MM.1S (cell line): Measurements from ENCODE around the gene DPM1.

Source experiments
- DNase-seq: peaks from one replicate; pipeline ENCODE4 v3.0.0-alpha.2; 2015
- H2AFZ ChIP-seq: fragments of 300-600 bp; sonication (generic); 2 replicates; pipeline ENCODE4 v1.6.0; 2016; ENCODE audit warnings: antibody characterized with exemption, low read length
- H3F3A ChIP-seq: fragments of 300-600 bp; sonication (generic); 2 replicates; pipeline ENCODE4 v1.6.1; 2016; ENCODE audit warnings: mild to moderate bottlenecking, antibody characterized with exemption, low read length, moderate library complexity, mixed read lengths; ENCODE audit not compliant: insufficient read depth
- H3K27ac ChIP-seq: fragments of 300-600 bp; sonication (generic); 2 replicates; pipeline ENCODE4 v1.5.1; 2016; ENCODE audit warnings: mild to moderate bottlenecking, low read length
- H3K27me3 ChIP-seq: fragments of 300-600 bp; sonication (generic); replicated peaks from 2 replicates; pipeline ENCODE4 v1.6.0; 2016; ENCODE audit warnings: low read length; ENCODE audit not compliant: insufficient read depth
- H3K36me3 ChIP-seq: fragments of 300-600 bp; sonication (generic); replicated peaks from 2 replicates; pipeline ENCODE4 v1.6.1; 2016; ENCODE audit warnings: mild to moderate bottlenecking, low read length, mixed read lengths; ENCODE audit not compliant: insufficient read depth
- H3K4me1 ChIP-seq: fragments of 300-600 bp; sonication (generic); 2 replicates; pipeline ENCODE4 v1.6.1; 2016; ENCODE audit warnings: low read length, mixed read lengths
- H3K4me2 ChIP-seq: fragments of 300-600 bp; sonication (generic); 2 replicates; pipeline ENCODE4 v1.6.0; 2016; ENCODE audit warnings: low read depth, low read length
- H3K4me3 ChIP-seq: fragments of 300-600 bp; sonication (generic); 2 replicates; pipeline ENCODE4 v1.5.1; 2016; ENCODE audit warnings: low read length, mixed read lengths
- H3K79me2 ChIP-seq: fragments of 300-600 bp; sonication (generic); 2 replicates; pipeline ENCODE4 v1.6.1; 2016; ENCODE audit warnings: mixed run types, low read length, mixed read lengths
- H3K9ac ChIP-seq: fragments of 300-600 bp; sonication (generic); 2 replicates; pipeline ENCODE4 v1.6.1; 2016; ENCODE audit warnings: low read length, mixed read lengths
- H3K9me2 ChIP-seq: fragments of 300-600 bp; sonication (generic); replicated peaks from 2 replicates; pipeline ENCODE4 v1.6.1; 2016; ENCODE audit warnings: mild to moderate bottlenecking, low read length, mixed read lengths; ENCODE audit not compliant: insufficient read depth
- H3K9me3 ChIP-seq: fragments of 300-600 bp; sonication (generic); replicated peaks from 2 replicates; pipeline ENCODE4 v1.6.1; 2016; ENCODE audit warnings: mild to moderate bottlenecking, low read length, mixed read lengths; ENCODE audit not compliant: insufficient read depth
- H4K20me1 ChIP-seq: fragments of 300-600 bp; sonication (generic); 2 replicates; pipeline ENCODE4 v1.6.1; 2016; ENCODE audit warnings: mild to moderate bottlenecking, low read length, moderate library complexity, mixed read lengths; ENCODE audit not compliant: insufficient read depth
- CTCF ChIP-seq: fragments of 300-600 bp; sonication (generic); IDR thresholded peaks from 2 replicates; pipeline ENCODE4 v1.5.1; 2016; ENCODE audit warnings: antibody characterized with exemption, low read length, mixed read lengths
- EZH2 ChIP-seq: fragments of 300-600 bp; sonication (generic); optimal IDR thresholded peaks from 2 replicates; pipeline ENCODE3; 2017; ENCODE audit warnings: low read depth, mild to moderate bottlenecking, antibody characterized with exemption, low read length, mixed read lengths
- EZH2phosphoT487 ChIP-seq: fragments of 300-600 bp; sonication (generic); IDR thresholded peaks from 2 replicates; pipeline ENCODE4 v1.6.1; 2018; ENCODE audit warnings: antibody characterized with exemption, low read length

Gene DPM1

GRCh38 chr20:50953196-50953595, 5.1 kb downstream of the DPM1 start:
- Histone ChIP-seq H3K79me2 (peaks cover 93% of the 10 kb centered on the region), H3K4me1 (peaks cover 31% of the 10 kb centered on the region), H3F3A (peaks cover 21% of the 10 kb centered on the region), H2AFZ (no peak overlapping the region), H3K4me3 (peak overlapping the region; percentile 26; the same call in 1 of the 2 replicates), H4K20me1 (peaks cover 7% of the 10 kb centered on the region; the same call in 1 of the 2 replicates), H3K9me3 (no peaks in the 10 kb centered on the region), H3K9ac (peak overlapping the region; percentile 50; the same call in 1 of the 2 replicates), H3K27me3 (no peaks in the 10 kb centered on the region), H3K36me3 (peaks cover 31% of the 10 kb centered on the region), H3K27ac (peak overlapping the region; percentile 80), H3K4me2 (peak overlapping the region; percentile 39), H3K9me2 (no peaks in the 10 kb centered on the region)
- DNase-seq, result peak; percentile 76
- TF ChIP-seq EZH2, result no peak
- TF ChIP-seq EZH2phosphoT487, result no peak
- no peak for TF ChIP-seq CTCF

GRCh38 chr20:50948132-50948785, 10.1 kb downstream of the DPM1 start:
- Histone ChIP-seq H3K9ac (no peak overlapping the region), H3K27ac (no peak overlapping the region), H3K4me3 (no peak overlapping the region), H3K9me3 (no peaks in the 10 kb centered on the region), H3F3A (peaks cover 6% of the 10 kb centered on the region), H2AFZ (no peak overlapping the region), H3K27me3 (no peaks in the 10 kb centered on the region), H3K9me2 (no peaks in the 10 kb centered on the region), H3K36me3 (peaks cover 44% of the 10 kb centered on the region), H4K20me1 (no peaks in the 10 kb centered on the region), H3K4me1 (0 out of 2 replicates have a peak, but pooled peaks cover under 1% of the 10 kb centered on the region), H3K4me2 (no peak overlapping the region), H3K79me2 (peaks cover 70% of the 10 kb centered on the region)
- no peak for DNase-seq
- TF ChIP-seq EZH2phosphoT487, result no peak
- no peak for TF ChIP-seq CTCF
- no peak for TF ChIP-seq EZH2

GRCh38 chr20:50943069-50943468, 15.3 kb downstream of the DPM1 start:
- Histone ChIP-seq H3K9me2 (no peaks in the 10 kb centered on the region), H3K9ac (no peak overlapping the region), H3F3A (no peaks in the 10 kb centered on the region), H3K4me2 (no peak overlapping the region), H3K27ac (no peak overlapping the region), H4K20me1 (no peaks in the 10 kb centered on the region; the same call in 1 of the 2 replicates), H3K36me3 (peaks cover 33% of the 10 kb centered on the region), H3K4me1 (no peaks in the 10 kb centered on the region), H3K9me3 (no peaks in the 10 kb centered on the region), H3K4me3 (no peak overlapping the region), H3K27me3 (no peaks in the 10 kb centered on the region), H2AFZ (no peak overlapping the region), H3K79me2 (peaks cover 41% of the 10 kb centered on the region)
- DNase-seq, result no peak
- TF ChIP-seq CTCF (no peak), EZH2 (no peak), EZH2phosphoT487 (no peak)
